GM06990 (cell line): ENCODE data around the gene NPTXR.

Experiments
- DNase-seq: peaks from one replicate; pipeline ENCODE4 v3.0.0-alpha.2; 2011; ENCODE audit not compliant: insufficient read length; ENCODE audit errors: extremely low read depth
- H3K27me3 ChIP-seq: replicated peaks from 2 replicates; pipeline ENCODE4 v1.6.0; 2011; ENCODE audit warnings: low read length; ENCODE audit not compliant: control insufficient read depth, insufficient read depth
- H3K36me3 ChIP-seq: 2 replicates; pipeline ENCODE4 v1.5.1; 2011; ENCODE audit warnings: low read length; ENCODE audit not compliant: control insufficient read depth, insufficient read depth
- H3K4me3 ChIP-seq: replicated peaks from 2 replicates; pipeline ENCODE4 v1.5.1; 2011; ENCODE audit warnings: low read depth, mild to moderate bottlenecking, control low read depth, low read length
- CTCF ChIP-seq: IDR thresholded peaks from 2 replicates; pipeline ENCODE4 v1.5.1; 2011; ENCODE audit warnings: low read length, control low read depth, mild to moderate bottlenecking, inconsistent platforms; ENCODE audit not compliant: insufficient read depth, poor library complexity, severe bottlenecking

Gene NPTXR

GRCh38 chr22:38830026-38830844 lies 13.6 kb downstream of the NPTXR start:
- no peak for DNase-seq
- no peak for TF ChIP-seq CTCF
- H3K4me3 ChIP-seq, result no peak overlapping the region
- no peaks in the 10 kb centered on the region for H3K36me3 ChIP-seq
- no peaks in the 10 kb centered on the region; the same call in 1 of the 2 replicates for H3K27me3 ChIP-seq

- no peaks in the 10 kb centered on the region for H3K36me3 ChIP-seq
- H3K27me3 ChIP-seq, result no peaks in the 10 kb centered on the region; the same call in 1 of the 2 replicates
- no peak for TF ChIP-seq CTCF
- DNase-seq, result no peak
- H3K4me3 ChIP-seq, result no peak overlapping the region
These were observed 14.3 kb downstream of the NPTXR start for GRCh38 chr22:38829485-38829884.

GRCh38 chr22:38828616-38829205 lies 15.1 kb downstream of the NPTXR start:
- Histone ChIP-seq H3K36me3 (no peaks in the 10 kb centered on the region), H3K4me3 (no peak overlapping the region), H3K27me3 (no peaks in the 10 kb centered on the region; the same call in 1 of the 2 replicates)
- DNase-seq, result no peak
- no peak for TF ChIP-seq CTCF

- no peak for TF ChIP-seq CTCF
- no peak for DNase-seq
- Histone ChIP-seq H3K36me3 (no peaks in the 10 kb centered on the region), H3K27me3 (no peaks in the 10 kb centered on the region; the same call in 1 of the 2 replicates), H3K4me3 (no peak overlapping the region)
These were observed 15.6 kb downstream of the NPTXR start for GRCh38 chr22:38828191-38828590.

- no peak for TF ChIP-seq CTCF
- Histone ChIP-seq H3K4me3 (no peak overlapping the region), H3K27me3 (no peaks in the 10 kb centered on the region; the same call in 1 of the 2 replicates), H3K36me3 (no peaks in the 10 kb centered on the region)
- no peak for DNase-seq
These were observed 16.3 kb downstream of the NPTXR start for GRCh38 chr22:38827510-38827909.
